Colonic mucosa (tissue), 4 donors: ENCODE results near the gene ARMC5. TPM values are rescaled to one million over a fixed set of nuclear protein-coding genes. Genes with fewer than 3 reads are reported as not detected.
"Not testable (repeated sequence)": the region's sequence is repeated elsewhere in the genome, so short reads cannot be mapped to it uniquely, and the experiment has no call there.

Source experiments
- DNase-seq: peaks from one replicate; pipeline ENCODE4 v3.0.0-alpha.2; 2020
- H3K27ac ChIP-seq: fragments of 200-600 bp; one replicate; pipeline ENCODE4 v1.8.0; 2021
- H3K27me3 ChIP-seq: fragments of 200-600 bp; one replicate; pipeline ENCODE4 v1.8.0; 2021
- H3K36me3 ChIP-seq: fragments of 200-600 bp; one replicate; pipeline ENCODE4 v1.8.0; 2021
- H3K4me1 ChIP-seq: fragments of 200-600 bp; one replicate; pipeline ENCODE4 v1.8.0; 2021; ENCODE audit warnings: mild to moderate bottlenecking
- H3K4me3 ChIP-seq: fragments of 200-600 bp; one replicate; pipeline ENCODE4 v1.8.0; 2021
- H3K9ac ChIP-seq, 2 donors: one replicate each; pipeline ENCODE4 v1.7.0; 2013; ENCODE audit warnings: control low read depth in 2 of 2, low read depth in 2 of 2, low read length in 2 of 2
- H3K9me3 ChIP-seq: fragments of 200-600 bp; one replicate; pipeline ENCODE4 v1.8.0; 2021
- CTCF ChIP-seq: fragments of 200-600 bp; IDR thresholded peaks from one replicate; pipeline ENCODE4 v1.8.0; 2022; ENCODE audit warnings: antibody characterized with exemption, mild to moderate bottlenecking
- intact Hi-C: fragments of 100-400 bp; cut with DNase I; formaldehyde crosslinking; loops from one replicate; pipeline ENCODE4 v1.14.1; 2022
- total RNA-seq, 2 donors: library from RNA; stranded (reverse); fragmentation: NEBNext Ultra II Directional in 1 of 2; extraction: Animal tissue kit (Norgen Biotek cat#: 25700) in 1 of 2; gene quantifications; one replicate each; pipeline ENCODE4 v1.2.1, GENCODE V29; 2021
- donor health status: healthy.
- donor health status: DM: no; HTN: no; CAD: no.
- donor health status: DM: no; HTN: no; CAD: no.

ARMC5 gene
- total RNA-seq, 2 donors from 2014 or later, result 5.5 to 13.2 TPM

GRCh38 chr16:31440516-31441184, 18.7 kb upstream of the ARMC5 start:
- Histone ChIP-seq H3K36me3 (no peaks in the 10 kb centered on the region), H3K4me1 (no peaks in the 10 kb centered on the region), H3K9ac (no peak overlapping the region), H3K27me3 (no peaks in the 10 kb centered on the region), H3K4me3 (no peak overlapping the region), H3K27ac (no peak overlapping the region), H3K9me3 (no peaks in the 10 kb centered on the region)
- no peak for TF ChIP-seq CTCF
- no peak for DNase-seq
- intact Hi-C loops, result loop anchor here (5.0 kb wide), 1 partner anchor 458 kb away; no protein-coding TSS in a partner anchor

GRCh38 chr16:31441956-31442355, 17.3 kb upstream of the ARMC5 start:
- Histone ChIP-seq H3K9me3 (no peaks in the 10 kb centered on the region), H3K36me3 (no peaks in the 10 kb centered on the region), H3K4me1 (no peaks in the 10 kb centered on the region), H3K9ac (peak overlapping the region in 1 of 2 donors; percentile 12), H3K27ac (peak overlapping the region; percentile 73), H3K4me3 (peak overlapping the region; percentile 84), H3K27me3 (no peaks in the 10 kb centered on the region)
- intact Hi-C loops, result loop anchor here (5.0 kb wide), 1 partner anchor 460 kb away; no protein-coding TSS in a partner anchor
- DNase-seq, result no peak
- no peak for TF ChIP-seq CTCF

DNA sequence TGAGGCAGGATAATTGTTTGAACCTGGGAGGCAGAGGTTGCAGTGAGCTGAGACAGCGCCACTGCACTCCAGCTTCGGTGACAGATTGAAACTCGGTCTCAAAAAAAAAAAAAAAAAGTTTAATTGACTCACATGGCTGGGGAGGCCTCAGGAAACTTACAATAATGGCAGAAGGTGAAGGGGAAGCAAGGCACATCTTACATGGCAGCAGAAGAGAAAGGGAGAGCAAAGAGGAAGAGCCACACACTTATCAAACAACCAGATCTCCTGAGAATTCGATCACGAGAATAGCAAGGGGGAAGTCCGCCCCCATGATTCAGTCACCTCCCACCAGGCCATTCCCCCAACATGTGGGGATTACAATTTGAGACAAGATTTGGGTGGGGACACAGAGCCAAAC, 13.4 kb upstream of the ARMC5 start:
- H3K9me3 ChIP-seq, H3K27ac ChIP-seq, intact Hi-C loops, H3K36me3 ChIP-seq, DNase-seq, H3K4me3 ChIP-seq, H3K4me1 ChIP-seq, H3K27me3 ChIP-seq, H3K9ac ChIP-seq: not testable (repeated sequence)

GRCh38 chr16:31451201-31451600, 8.1 kb upstream of the ARMC5 start:
- intact Hi-C loops, result loop anchor here (10.0 kb wide), 2 partner anchors 266 to 414 kb away; partner anchors contain the start of gene FUS
- Histone ChIP-seq H3K9ac (no peak overlapping the region), H3K27ac (no peak overlapping the region), H3K4me1 (peaks cover 7% of the 10 kb centered on the region), H3K9me3 (no peaks in the 10 kb centered on the region), H3K36me3 (no peaks in the 10 kb centered on the region), H3K27me3 (no peaks in the 10 kb centered on the region), H3K4me3 (no peak overlapping the region)
- DNase-seq, result no peak
- no peak for TF ChIP-seq CTCF

- no peak overlapping the region for H3K9ac ChIP-seq
- no peaks in the 10 kb centered on the region for H3K9me3 ChIP-seq
- peak; percentile 38 for TF ChIP-seq CTCF
- intact Hi-C loops, result loop anchor here (10.0 kb wide), 2 partner anchors 267 to 413 kb away; partner anchors contain the start of gene FUS
- H3K27me3 ChIP-seq, result no peaks in the 10 kb centered on the region
- no peaks in the 10 kb centered on the region for H3K36me3 ChIP-seq
- peak overlapping the region; percentile 8 for H3K27ac ChIP-seq
- no peak overlapping the region for H3K4me3 ChIP-seq
- peaks cover 10% of the 10 kb centered on the region for H3K4me1 ChIP-seq
- no peak for DNase-seq
Observed at GRCh38 chr16:31451681-31452351, 7.5 kb upstream of the ARMC5 start.

DNA sequence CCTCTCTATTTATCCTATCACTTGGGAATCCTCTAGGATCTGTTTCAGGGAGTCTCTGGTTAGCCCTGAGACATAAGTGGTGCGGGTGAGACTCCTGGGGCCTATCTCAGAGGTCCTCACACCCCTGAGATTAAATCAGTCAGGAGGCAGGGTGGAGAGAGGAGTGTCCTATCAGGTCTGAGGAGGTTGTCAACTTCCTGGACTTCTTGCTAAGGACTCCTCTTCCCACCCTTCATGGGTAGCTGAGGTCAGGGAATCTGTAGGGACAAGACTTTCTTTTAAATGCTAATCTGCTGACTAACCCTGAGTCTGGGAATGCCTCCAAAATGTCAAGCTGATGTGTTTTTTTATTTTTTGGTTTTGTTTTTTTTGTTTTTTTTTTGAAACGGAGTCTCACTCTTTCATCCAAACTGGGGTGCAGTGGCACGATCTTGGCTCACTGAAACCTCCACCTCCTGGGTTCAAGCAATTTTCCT, 6.6 kb upstream of the ARMC5 start:
- Histone ChIP-seq H3K4me1 (peaks cover 19% of the 10 kb centered on the region), H3K36me3 (no peaks in the 10 kb centered on the region), H3K9ac (no peak overlapping the region), H3K27ac (peak overlapping the region; percentile 8), H3K9me3 (no peaks in the 10 kb centered on the region), H3K27me3 (no peaks in the 10 kb centered on the region), H3K4me3 (no peak overlapping the region)
- intact Hi-C loops, result loop anchor here (10.0 kb wide), 2 partner anchors 268 to 412 kb away; partner anchors contain the start of gene FUS
- DNase-seq, result no peak
- no peak for TF ChIP-seq CTCF
